ENCODE measurements around the gene CCDC71.

DNA sequence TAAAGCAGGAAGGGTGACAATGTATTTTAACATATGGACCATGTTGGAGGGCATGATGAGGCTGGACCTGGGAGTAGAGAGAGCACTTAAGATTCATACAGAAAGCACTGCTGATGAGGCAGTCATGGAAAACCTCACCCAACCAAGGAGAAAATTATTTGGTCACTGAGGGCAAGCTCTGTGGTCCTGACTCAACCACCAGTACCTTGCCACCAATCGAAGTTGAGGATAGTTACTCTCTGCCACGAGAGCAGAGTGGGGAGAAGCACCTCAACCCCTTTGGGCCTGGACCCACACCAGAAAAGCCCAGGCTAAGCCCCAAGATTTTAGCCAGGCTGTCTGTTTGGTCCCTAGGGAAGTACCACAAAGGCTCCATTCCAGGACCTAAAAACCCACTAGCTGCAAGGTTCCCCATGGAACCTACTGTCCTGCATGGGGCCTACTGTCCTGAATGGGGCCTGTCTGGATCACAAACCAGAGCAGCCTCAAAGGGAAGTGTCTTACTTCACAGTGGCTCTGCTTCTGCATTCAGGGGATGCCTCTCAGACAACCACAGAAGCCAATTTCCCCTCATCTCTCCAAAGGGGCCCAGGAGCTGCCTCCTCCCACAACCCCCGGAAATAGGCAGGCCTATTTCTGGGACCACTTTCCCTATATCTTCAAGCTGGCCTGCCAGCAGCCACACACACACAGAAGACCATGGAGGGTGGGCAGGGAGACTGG is 4.2 kb downstream of the CCDC71 start:
- TF ChIP-seq CTCF (IDR thresholded peaks at IDR 0.05) = no peak
- TF ChIP-seq POLR2A (IDR thresholded peaks at IDR 0.05) = no peak
- no peak for TF ChIP-seq EP300 (IDR thresholded peaks at IDR 0.05)
- TF ChIP-seq POLR2AphosphoS5 (IDR thresholded peaks at IDR 0.05) = no peak
